ENCODE data around the gene ZNF91. TPM values are rescaled to one million over a fixed set of nuclear protein-coding genes. Genes with fewer than 3 reads are reported as not detected.
"Not testable (repeated sequence)": the region's sequence is repeated elsewhere in the genome, so short reads cannot be mapped to it uniquely, and the experiment has no call there.

Gene ZNF91
- total RNA-seq, 1 donor from 2014 or later, result 52.4 TPM

GRCh38 chr19:23328211-23328610, 67.1 kb downstream of the ZNF91 start:
- Histone ChIP-seq H3K4me3 (ENCODE audit: insufficient read depth, low read depth, low read length) (no peak overlapping the region), H3K27ac (ENCODE audit: low read depth, low read length) (no peak overlapping the region), H3K9me3 (ENCODE audit: insufficient read depth, low read depth, low read length) (peaks cover 15% of the 10 kb centered on the region), H3K9ac (ENCODE audit: low read length) (no peak overlapping the region), H3K79me2 (ENCODE audit: insufficient read depth, low read length) (no peaks in the 10 kb centered on the region), H4K20me1 (ENCODE audit: insufficient read depth, low read length) (no peaks in the 10 kb centered on the region), H3K27me3 (ENCODE audit: insufficient read depth, low read length) (no peaks in the 10 kb centered on the region), H3K4me2 (ENCODE audit: low read length) (no peak overlapping the region), H2AFZ (ENCODE audit: low read depth, low read length) (no peak overlapping the region), H3K36me3 (ENCODE audit: insufficient read depth, low read length) (peaks cover 3% of the 10 kb centered on the region), H3K4me1 (ENCODE audit: insufficient read depth, low read length) (no peaks in the 10 kb centered on the region)
- H3K4me1 Mint-ChIP-seq (ENCODE audit: low read depth, unreplicated experiment), result no peaks in the 10 kb centered on the region
- no peak overlapping the region for H3K4me3 Mint-ChIP-seq (ENCODE audit: unreplicated experiment)
- no peak for TF ChIP-seq CTCF (IDR thresholded peaks at IDR 0.05; ENCODE audit: insufficient read depth, low read depth, low read length)
- TF ChIP-seq EZH2 (IDR thresholded peaks at IDR 0.05; ENCODE audit: insufficient read depth, low read length), result no peak
- no peak for FAIRE-seq
- H3K36me3 Mint-ChIP-seq (ENCODE audit: low read depth, unreplicated experiment), result peaks cover 53% of the 10 kb centered on the region
- H3K9me3 Mint-ChIP-seq (ENCODE audit: unreplicated experiment), result peaks cover 28% of the 10 kb centered on the region
- DNase-seq (ENCODE audit: low read depth), result no peak
- no peaks in the 10 kb centered on the region for H3K27me3 Mint-ChIP-seq (ENCODE audit: low read depth, unreplicated experiment)
- no peak overlapping the region for H3K27ac Mint-ChIP-seq (ENCODE audit: unreplicated experiment)

GRCh38 chr19:23321953-23322549, 73.2 kb downstream of the ZNF91 start:
- Histone ChIP-seq H4K20me1 (ENCODE audit: insufficient read depth, low read length) (no peaks in the 10 kb centered on the region), H3K4me1 (ENCODE audit: insufficient read depth, low read length) (no peaks in the 10 kb centered on the region), H3K27ac (ENCODE audit: low read depth, low read length) (no peak overlapping the region), H3K4me2 (ENCODE audit: low read length) (no peak overlapping the region), H3K9me3 (ENCODE audit: insufficient read depth, low read depth, low read length) (peaks cover 6% of the 10 kb centered on the region), H3K4me3 (ENCODE audit: insufficient read depth, low read depth, low read length) (no peak overlapping the region), H3K9ac (ENCODE audit: low read length) (no peak overlapping the region), H3K27me3 (ENCODE audit: insufficient read depth, low read length) (no peaks in the 10 kb centered on the region), H2AFZ (ENCODE audit: low read depth, low read length) (no peak overlapping the region), H3K36me3 (ENCODE audit: insufficient read depth, low read length) (no peaks in the 10 kb centered on the region), H3K79me2 (ENCODE audit: insufficient read depth, low read length) (no peaks in the 10 kb centered on the region)
- no peak for TF ChIP-seq CTCF (IDR thresholded peaks at IDR 0.05; ENCODE audit: insufficient read depth, low read depth, low read length)
- TF ChIP-seq EZH2 (IDR thresholded peaks at IDR 0.05; ENCODE audit: insufficient read depth, low read length), result no peak
- Mint-ChIP-seq H3K4me1 (ENCODE audit: low read depth, unreplicated experiment) (no peaks in the 10 kb centered on the region), H3K27ac (ENCODE audit: unreplicated experiment) (no peak overlapping the region), H3K9me3 (ENCODE audit: unreplicated experiment) (peaks cover 22% of the 10 kb centered on the region), H3K4me3 (ENCODE audit: unreplicated experiment) (no peak overlapping the region), H3K27me3 (ENCODE audit: low read depth, unreplicated experiment) (no peaks in the 10 kb centered on the region), H3K36me3 (ENCODE audit: low read depth, unreplicated experiment) (peaks cover 17% of the 10 kb centered on the region)
- no peak for DNase-seq (ENCODE audit: low read depth)
- FAIRE-seq, result no peak

- peaks cover 21% of the 10 kb centered on the region for H3K9me3 Mint-ChIP-seq (ENCODE audit: unreplicated experiment)
Measured at GRCh38 chr19:23321403-23321802, 73.9 kb downstream of the ZNF91 start.

GRCh38 chr19:23319571-23319970, 75.7 kb downstream of the ZNF91 start:
- H4K20me1 ChIP-seq (ENCODE audit: insufficient read depth, low read length); H3K27me3 ChIP-seq (ENCODE audit: insufficient read depth, low read length); H3K4me1 ChIP-seq (ENCODE audit: insufficient read depth, low read length); FAIRE-seq; H3K36me3 ChIP-seq (ENCODE audit: insufficient read depth, low read length); H3K9me3 Mint-ChIP-seq (ENCODE audit: unreplicated experiment); H2AFZ ChIP-seq (ENCODE audit: low read depth, low read length); H3K79me2 ChIP-seq (ENCODE audit: insufficient read depth, low read length); H3K4me1 Mint-ChIP-seq (ENCODE audit: low read depth, unreplicated experiment); H3K36me3 Mint-ChIP-seq (ENCODE audit: low read depth, unreplicated experiment); H3K4me2 ChIP-seq (ENCODE audit: low read length); H3K27me3 Mint-ChIP-seq (ENCODE audit: low read depth, unreplicated experiment); H3K27ac Mint-ChIP-seq (ENCODE audit: unreplicated experiment); H3K4me3 ChIP-seq (ENCODE audit: insufficient read depth, low read depth, low read length); H3K4me3 Mint-ChIP-seq (ENCODE audit: unreplicated experiment); H3K9ac ChIP-seq (ENCODE audit: low read length); H3K27ac ChIP-seq (ENCODE audit: low read depth, low read length); DNase-seq (ENCODE audit: low read depth); H3K9me3 ChIP-seq (ENCODE audit: insufficient read depth, low read depth, low read length): not testable (repeated sequence)

More at GRCh38 chr19:23321403-23321802, 73.9 kb downstream of the ZNF91 start:
- H3K4me3 Mint-ChIP-seq (ENCODE audit: unreplicated experiment); H3K27ac ChIP-seq (ENCODE audit: low read depth, low read length); H3K9ac ChIP-seq (ENCODE audit: low read length); H3K27me3 Mint-ChIP-seq (ENCODE audit: low read depth, unreplicated experiment); FAIRE-seq; H2AFZ ChIP-seq (ENCODE audit: low read depth, low read length); H4K20me1 ChIP-seq (ENCODE audit: insufficient read depth, low read length); H3K27me3 ChIP-seq (ENCODE audit: insufficient read depth, low read length); H3K9me3 ChIP-seq (ENCODE audit: insufficient read depth, low read depth, low read length); H3K27ac Mint-ChIP-seq (ENCODE audit: unreplicated experiment); DNase-seq (ENCODE audit: low read depth); H3K4me1 Mint-ChIP-seq (ENCODE audit: low read depth, unreplicated experiment); H3K36me3 ChIP-seq (ENCODE audit: insufficient read depth, low read length); H3K4me1 ChIP-seq (ENCODE audit: insufficient read depth, low read length); H3K79me2 ChIP-seq (ENCODE audit: insufficient read depth, low read length); H3K4me3 ChIP-seq (ENCODE audit: insufficient read depth, low read depth, low read length); H3K4me2 ChIP-seq (ENCODE audit: low read length): not testable (repeated sequence)
- H3K36me3 Mint-ChIP-seq (ENCODE audit: low read depth, unreplicated experiment), result peaks cover 16% of the 10 kb centered on the region

- not testable (repeated sequence) for H3K4me1 ChIP-seq (ENCODE audit: insufficient read depth, low read length); H3K9me3 Mint-ChIP-seq (ENCODE audit: unreplicated experiment); H3K4me3 Mint-ChIP-seq (ENCODE audit: unreplicated experiment); H3K27ac ChIP-seq (ENCODE audit: low read depth, low read length); H3K4me3 ChIP-seq (ENCODE audit: insufficient read depth, low read depth, low read length); H3K4me2 ChIP-seq (ENCODE audit: low read length); FAIRE-seq; H3K36me3 ChIP-seq (ENCODE audit: insufficient read depth, low read length); H3K27me3 Mint-ChIP-seq (ENCODE audit: low read depth, unreplicated experiment); DNase-seq (ENCODE audit: low read depth); H4K20me1 ChIP-seq (ENCODE audit: insufficient read depth, low read length); H2AFZ ChIP-seq (ENCODE audit: low read depth, low read length); H3K36me3 Mint-ChIP-seq (ENCODE audit: low read depth, unreplicated experiment); H3K27me3 ChIP-seq (ENCODE audit: insufficient read depth, low read length); H3K9me3 ChIP-seq (ENCODE audit: insufficient read depth, low read depth, low read length); H3K9ac ChIP-seq (ENCODE audit: low read length); H3K4me1 Mint-ChIP-seq (ENCODE audit: low read depth, unreplicated experiment); H3K27ac Mint-ChIP-seq (ENCODE audit: unreplicated experiment); H3K79me2 ChIP-seq (ENCODE audit: insufficient read depth, low read length)
Measured at GRCh38 chr19:23318941-23319340, 76.3 kb downstream of the ZNF91 start.
